Tibial nerve (tissue), 4 donors: Measurements from ENCODE around the gene UGDH. TPM values are rescaled to one million over a fixed set of nuclear protein-coding genes. Genes with fewer than 3 reads are reported as not detected.
"Not testable (repeated sequence)": the region's sequence is repeated elsewhere in the genome, so short reads cannot be mapped to it uniquely, and the experiment has no call there.

ENCODE experiments used
- DNase-seq, 2 donors: peaks; one replicate each; pipeline ENCODE4 v3.0.0-alpha.2; 2019; ENCODE audit warnings: low spot score in 2 of 2
- H3K27ac ChIP-seq, 4 donors: fragments of 200-600 bp; sonication (generic) in 3 of 4; one replicate each; pipeline ENCODE4 v1.5.1; 2017 to 2019; ENCODE audit warnings: mild to moderate bottlenecking in 1 of 4
- H3K27me3 ChIP-seq, 2 donors: fragments of 200-600 bp; sonication (generic) in 1 of 2; one replicate each; pipeline versions ENCODE4 v1.5.1 to v1.6.0; 2017 to 2019
- H3K36me3 ChIP-seq, 3 donors: fragments of 200-600 bp; sonication (generic); one replicate each; pipeline ENCODE4 v1.5.1; 2018 to 2019
- H3K4me1 ChIP-seq, 4 donors: fragments of 200-600 bp; sonication (generic) in 3 of 4; one replicate each; pipeline ENCODE4 v1.5.1; 2017 to 2019
- H3K4me3 ChIP-seq, 4 donors: fragments of 200-600 bp; sonication (generic) in 3 of 4; one replicate each; pipeline ENCODE4 v1.5.1; 2017 to 2019; ENCODE audit warnings: mild to moderate bottlenecking in 1 of 4, moderate library complexity in 1 of 4
- H3K9me3 ChIP-seq, 4 donors: fragments of 200-600 bp; sonication (generic) in 3 of 4; one replicate each; pipeline ENCODE4 v1.5.1; 2017 to 2019
- EP300 ChIP-seq, 2 donors: sonication (generic); formaldehyde crosslinking; IDR thresholded peaks; one replicate each; pipeline ENCODE4 v1.6.1; 2017; ENCODE audit warnings: antibody characterized with exemption in 2 of 2, mild to moderate bottlenecking in 1 of 2
- POLR2A ChIP-seq, 2 donors: fragments of 450-650 bp; IDR thresholded peaks; one replicate each; pipeline ENCODE4 v1.6.1; 2017; ENCODE audit warnings: antibody characterized with exemption in 2 of 2, mild to moderate bottlenecking in 2 of 2, moderate library complexity in 2 of 2
- WGBS, 2 donors: methylation state at CpG; one replicate each; pipeline ENCODE4 v1.1.5; 2018; 5-methylcytosine and 5-hydroxymethylcytosine counted together
- total RNA-seq, 4 donors: library from RNA; depleted of rRNA; stranded (reverse); fragments of >200 nt; gene quantifications; one replicate each; pipeline ENCODE4 v1.1.0, GENCODE V29; 2016
- TF ChIP-seq, protein P1 (sequence below), 5 experiments: fragments of 200-600 bp in 3 of 5; fragments of 450-650 bp in 2 of 5; sonication (generic) in 3 of 5; IDR thresholded peaks; one replicate each; pipeline ENCODE4 v1.5.1; 2016 to 2019; ENCODE audit warnings: antibody characterized with exemption in 5 of 5, mild to moderate bottlenecking in 3 of 5, moderate library complexity in 2 of 5

UGDH gene
- total RNA-seq, 4 donors from 2014 or later, result 39.5 to 108 (median 64.4) TPM

DNA sequence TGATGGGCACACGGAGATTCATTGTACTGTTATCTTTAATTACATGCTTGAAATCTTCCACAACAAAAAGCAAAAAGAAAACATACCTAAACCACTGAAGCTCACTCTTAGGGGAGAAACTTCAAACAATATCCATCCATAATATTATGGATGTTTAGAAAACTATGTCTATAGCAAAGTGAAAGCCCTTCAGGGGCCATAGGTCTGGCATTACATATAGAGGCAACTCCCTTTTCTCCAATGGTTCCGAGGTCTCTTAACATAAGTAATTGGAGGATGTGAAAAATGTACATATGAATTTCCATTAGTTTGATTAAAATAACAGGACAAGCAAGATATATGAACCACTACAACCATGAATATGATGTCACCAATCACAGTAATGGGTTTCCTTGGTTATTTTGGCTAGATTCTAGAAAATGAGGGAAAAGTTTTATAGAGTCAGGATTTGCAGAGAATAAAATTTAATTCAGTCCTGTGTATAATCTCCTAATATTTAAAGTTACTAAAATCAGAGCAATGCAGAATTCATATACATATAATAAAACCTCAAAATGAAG, 10.8 kb downstream of the UGDH start:
- peaks cover 0 to 70% (median 0%) of the 10 kb centered on the region in 3 donors for H3K36me3 ChIP-seq
- no peak for DNase-seq
- TF ChIP-seq POLR2A (IDR thresholded peaks at IDR 0.05), result no peak
- TF ChIP-seq, protein P1, sequence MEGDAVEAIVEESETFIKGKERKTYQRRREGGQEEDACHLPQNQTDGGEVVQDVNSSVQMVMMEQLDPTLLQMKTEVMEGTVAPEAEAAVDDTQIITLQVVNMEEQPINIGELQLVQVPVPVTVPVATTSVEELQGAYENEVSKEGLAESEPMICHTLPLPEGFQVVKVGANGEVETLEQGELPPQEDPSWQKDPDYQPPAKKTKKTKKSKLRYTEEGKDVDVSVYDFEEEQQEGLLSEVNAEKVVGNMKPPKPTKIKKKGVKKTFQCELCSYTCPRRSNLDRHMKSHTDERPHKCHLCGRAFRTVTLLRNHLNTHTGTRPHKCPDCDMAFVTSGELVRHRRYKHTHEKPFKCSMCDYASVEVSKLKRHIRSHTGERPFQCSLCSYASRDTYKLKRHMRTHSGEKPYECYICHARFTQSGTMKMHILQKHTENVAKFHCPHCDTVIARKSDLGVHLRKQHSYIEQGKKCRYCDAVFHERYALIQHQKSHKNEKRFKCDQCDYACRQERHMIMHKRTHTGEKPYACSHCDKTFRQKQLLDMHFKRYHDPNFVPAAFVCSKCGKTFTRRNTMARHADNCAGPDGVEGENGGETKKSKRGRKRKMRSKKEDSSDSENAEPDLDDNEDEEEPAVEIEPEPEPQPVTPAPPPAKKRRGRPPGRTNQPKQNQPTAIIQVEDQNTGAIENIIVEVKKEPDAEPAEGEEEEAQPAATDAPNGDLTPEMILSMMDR (IDR thresholded peaks at IDR 0.05), result no peak
- no peak overlapping the region for H3K27ac ChIP-seq
- no peak overlapping the region for H3K4me3 ChIP-seq
- WGBS, 2 donors, result 84 to 94% methylated on average over 2 of the region's 2 CpGs
- no peaks in the 10 kb centered on the region for H3K9me3 ChIP-seq
- peaks cover 0 to 13% (median 0%) of the 10 kb centered on the region in 4 donors for H3K4me1 ChIP-seq
- no peaks in the 10 kb centered on the region for H3K27me3 ChIP-seq

DNA sequence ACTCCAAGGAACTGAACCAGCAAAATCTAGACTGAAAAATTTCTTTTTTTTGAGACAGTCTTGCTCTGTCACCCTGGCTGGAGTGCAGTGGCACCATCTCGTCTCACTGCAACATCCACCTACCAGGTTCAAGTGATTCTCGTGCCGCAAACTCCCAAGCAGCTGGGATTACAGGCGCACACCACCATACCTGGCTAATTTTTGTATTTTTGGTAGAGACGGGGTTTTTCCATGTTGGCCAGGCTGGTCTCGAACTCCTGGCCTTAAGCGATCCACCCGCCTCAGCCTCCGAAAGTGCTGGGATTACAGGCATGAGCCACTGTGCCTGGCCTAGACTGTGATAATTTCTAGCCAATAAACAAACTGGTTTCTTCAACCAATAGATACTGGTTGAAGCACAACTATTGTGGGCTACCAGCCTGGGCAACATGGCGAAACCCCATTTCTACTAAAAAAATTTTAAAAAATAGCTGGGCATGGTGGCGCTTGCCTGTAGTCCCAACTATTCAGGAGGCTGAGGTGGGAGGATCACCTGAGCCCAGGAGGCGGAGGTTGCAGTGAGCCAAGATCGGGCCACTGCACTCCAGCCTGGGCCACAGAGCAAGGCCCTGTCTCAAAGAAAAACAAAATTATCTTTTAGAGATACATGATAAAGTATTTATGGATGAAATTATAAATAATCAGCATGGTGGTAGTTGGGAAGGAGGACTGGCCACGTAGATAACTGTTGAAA, 11.4 kb downstream of the UGDH start:
- H3K4me1 ChIP-seq, H3K27me3 ChIP-seq, DNase-seq, H3K9me3 ChIP-seq, H3K4me3 ChIP-seq: not testable (repeated sequence)
- Histone ChIP-seq H3K36me3 (peaks cover 0 to 76% (median 0%) of the 10 kb centered on the region in 3 donors), H3K27ac (peak overlapping the region in 1 of 4 donors; percentile 15)
- 94 to 95% methylated on average over 14 of the region's 14 CpGs for WGBS, 2 donors

DNA sequence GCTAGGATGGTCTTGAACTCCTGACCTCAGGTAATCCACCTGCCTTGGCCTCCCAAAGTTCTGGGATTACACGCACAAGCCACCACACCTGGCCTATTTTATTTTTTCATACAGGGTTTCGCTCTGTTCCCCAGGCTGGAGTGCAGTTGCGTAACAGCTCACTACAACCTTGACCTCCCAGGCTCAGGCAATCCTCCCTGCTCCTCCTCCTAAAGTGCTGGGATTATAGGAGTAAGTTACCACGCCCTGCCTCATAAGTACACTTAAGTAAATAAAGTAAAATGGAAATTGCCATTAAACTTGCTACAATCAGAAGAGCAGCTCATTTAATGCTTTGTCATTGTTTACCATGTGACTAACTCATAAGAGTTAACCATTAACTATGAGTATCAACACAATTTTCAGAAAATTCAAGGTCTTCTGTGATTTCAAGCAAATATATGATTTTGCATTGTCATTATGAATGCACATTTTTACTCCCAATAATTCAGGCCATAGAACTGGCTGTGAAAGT, 12.3 kb downstream of the UGDH start:
- Histone ChIP-seq H3K36me3 (peaks cover 0 to 80% (median 6%) of the 10 kb centered on the region in 3 donors), H3K4me1 (peaks cover 0 to 7% (median 0%) of the 10 kb centered on the region in 4 donors), H3K4me3 (no peak overlapping the region), H3K27ac (no peak overlapping the region), H3K27me3 (no peaks in the 10 kb centered on the region), H3K9me3 (no peaks in the 10 kb centered on the region)
- WGBS, 2 donors, result 74 to 84% methylated on average over 4 of the region's 4 CpGs
- DNase-seq, result no peak
- TF ChIP-seq EP300 (IDR thresholded peaks at IDR 0.05) (no peak), POLR2A (IDR thresholded peaks at IDR 0.05) (no peak)
- TF ChIP-seq, protein P1 (IDR thresholded peaks at IDR 0.05), result no peak

DNA sequence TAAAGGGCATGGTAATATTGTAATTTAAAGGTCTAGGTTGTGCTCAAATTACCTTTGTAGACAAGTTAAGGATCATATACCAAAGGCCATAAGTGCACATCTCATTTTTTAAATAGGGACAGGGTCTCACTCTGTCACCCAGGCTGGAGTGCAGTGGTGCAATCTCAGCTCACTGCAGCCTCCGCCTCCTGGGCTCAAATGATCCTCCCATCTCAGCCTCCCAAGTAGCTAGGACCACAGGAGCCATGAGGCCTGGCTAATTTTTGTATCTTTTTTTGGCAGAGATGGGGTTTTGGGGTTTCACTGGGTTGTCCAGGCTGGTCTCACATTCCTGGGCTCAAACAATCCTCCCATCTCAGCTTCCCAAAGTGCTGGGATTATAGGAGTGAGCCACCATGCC, 13.0 kb downstream of the UGDH start:
- H3K36me3 ChIP-seq, result peaks cover 0 to 80% (median 12%) of the 10 kb centered on the region in 3 donors

DNA sequence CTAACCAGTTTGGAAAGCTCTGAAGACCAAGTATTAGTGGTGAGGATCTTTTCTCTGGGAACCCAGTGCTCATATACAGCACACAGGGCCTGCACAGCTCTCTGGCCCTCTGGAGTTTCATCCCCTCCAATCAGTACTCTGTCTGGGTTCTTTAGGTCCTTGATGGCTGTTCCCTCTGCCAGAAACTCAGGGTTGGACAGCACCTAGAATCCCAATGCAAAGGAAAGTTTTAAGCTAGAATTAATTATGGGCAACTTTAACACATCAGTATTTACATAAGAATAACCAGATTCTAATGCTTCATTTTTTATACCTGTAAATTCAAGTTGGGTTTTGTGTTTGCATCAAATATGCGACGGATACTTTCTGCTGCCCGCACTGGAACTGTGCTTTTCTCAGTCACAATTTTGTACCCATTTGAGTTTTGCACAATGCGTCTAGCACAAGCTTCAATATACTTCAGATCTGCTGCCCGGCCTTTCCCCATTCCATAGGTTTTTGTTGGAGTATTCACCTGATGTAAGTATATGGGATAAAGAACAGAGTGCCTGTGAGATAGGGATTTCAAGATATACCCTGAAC, 16.8 kb downstream of the UGDH start:
- peaks cover 0 to 7% (median 0%) of the 10 kb centered on the region in 4 donors for H3K4me1 ChIP-seq
- H3K9me3 ChIP-seq, result no peaks in the 10 kb centered on the region
- DNase-seq, result no peak
- TF ChIP-seq, protein P1 (IDR thresholded peaks at IDR 0.05), result no peak
- no peak for TF ChIP-seq POLR2A (IDR thresholded peaks at IDR 0.05)
- no peak for TF ChIP-seq EP300 (IDR thresholded peaks at IDR 0.05)
- 96 to 97% methylated on average over 5 of the region's 5 CpGs for WGBS, 2 donors
- H3K36me3 ChIP-seq, result peaks cover 2 to 85% (median 18%) of the 10 kb centered on the region in 3 donors
- H3K4me3 ChIP-seq, result no peak overlapping the region
- no peak overlapping the region for H3K27ac ChIP-seq
- no peaks in the 10 kb centered on the region for H3K27me3 ChIP-seq

More for the DNA sequence above, 13.0 kb downstream of the UGDH start:
- not testable (repeated sequence) for H3K4me1 ChIP-seq, H3K9me3 ChIP-seq, H3K27ac ChIP-seq, DNase-seq, H3K27me3 ChIP-seq, H3K4me3 ChIP-seq
- 85 to 100% methylated on average over 1 of the region's 1 CpG for WGBS, 2 donors

DNA sequence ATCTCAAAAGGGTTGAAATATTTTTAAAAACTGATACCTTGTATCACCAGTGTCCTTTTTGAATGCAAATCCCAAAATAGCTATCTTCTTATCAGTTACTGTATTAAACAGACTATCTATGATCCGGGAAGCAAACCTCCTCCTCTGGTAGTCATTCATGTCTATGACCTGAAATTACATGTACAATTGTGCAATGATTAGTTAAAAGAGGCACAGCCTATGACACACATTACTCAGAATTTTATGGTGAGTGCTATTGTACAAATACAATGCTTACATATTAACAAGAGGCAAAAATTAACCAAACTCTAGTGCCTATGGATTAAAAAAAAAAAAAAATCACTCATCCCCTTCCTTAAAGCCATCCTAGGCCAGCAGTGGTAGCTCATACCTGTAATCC, 21.7 kb downstream of the UGDH start:
- peaks cover 0 to 8% (median 0%) of the 10 kb centered on the region in 4 donors for H3K4me1 ChIP-seq
- H3K4me3 ChIP-seq, result no peak overlapping the region
- DNase-seq, result no peak
- TF ChIP-seq, protein P1 (IDR thresholded peaks at IDR 0.05), result no peak
- no peak for TF ChIP-seq EP300 (IDR thresholded peaks at IDR 0.05)
- no peak for TF ChIP-seq POLR2A (IDR thresholded peaks at IDR 0.05)
- no peaks in the 10 kb centered on the region for H3K27me3 ChIP-seq
- WGBS, 2 donors, result 90% methylated on average over 1 of the region's 1 CpG
- H3K9me3 ChIP-seq, result no peaks in the 10 kb centered on the region
- peaks cover 2 to 100% (median 37%) of the 10 kb centered on the region in 3 donors for H3K36me3 ChIP-seq
- no peak overlapping the region for H3K27ac ChIP-seq
